ENCODE data around the gene INO80B. TPM values are rescaled to one million over a fixed set of nuclear protein-coding genes. Genes with fewer than 3 reads are reported as not detected.
"Not testable (repeated sequence)": the region's sequence is repeated elsewhere in the genome, so short reads cannot be mapped to it uniquely, and the experiment has no call there.

The INO80B gene
- total and polyA plus RNA-seq, 9 of the 15 experiments (the other 6 are each of a cell fraction or from before 2014, with no cell fraction given): 0.41 to 22.6 (median 9.0) TPM

- DNase-seq (ENCODE audit: extremely low read depth in 1 of 4, low spot score in 3 of 4); H4K20me1 ChIP-seq (replicated peaks; ENCODE audit: control insufficient read depth, insufficient read depth, low read length); BruUV-seq (replicated peaks); H3K4me3 ChIP-seq; H3K9me3 ChIP-seq (replicated peaks; ENCODE audit: control insufficient read depth, insufficient read depth, low read depth, low read length); H3K9ac ChIP-seq (ENCODE audit: insufficient read depth in 1 of 2, low read depth in 2 of 2, low read length in 2 of 2); H3K9me1 ChIP-seq (ENCODE audit: control insufficient read depth, insufficient read depth, low read length); FAIRE-seq; CTCF ChIA-PET (ENCODE audit: low intra/inter-chr PET ratio); H3K27me3 ChIP-seq (ENCODE audit: control insufficient read depth in 2 of 2, insufficient read depth in 2 of 2, low read length in 2 of 2); H2AFZ ChIP-seq (ENCODE audit: low read depth, low read length); in situ Hi-C loops (cut with MboI); ATAC-seq; H3K27ac ChIP-seq (ENCODE audit: extremely low read depth, low read depth, low read length); H3K4me2 ChIP-seq (ENCODE audit: insufficient read depth, low read length): not testable (repeated sequence)
- POLR2A ChIA-PET: interaction anchor here (0.6 to 4.0 kb wide), 5 partner anchors 9 to 46 kb away, joined by 3 to 28 read pairs (median 3); partner anchors contain the start of genes CCDC142 and TTC31
- 94% methylated on average over 9 of the region's 12 CpGs for WGBS (ENCODE audit: insufficient coverage, low coverage, missing lambda C conversion rate)
- Histone ChIP-seq H3K79me2 (ENCODE audit: control insufficient read depth, insufficient read depth, low read length) (peaks cover 13% of the 10 kb centered on the region; the same call in 2 of the 3 replicates), H3K36me3 (ENCODE audit: control insufficient read depth, insufficient read depth, low read length) (peaks cover 16% of the 10 kb centered on the region; the same call in 2 of the 3 replicates), H3K4me1 (replicated peaks in 1 of 2; ENCODE audit: control insufficient read depth in 2 of 2, insufficient read depth in 2 of 2, low read length in 2 of 2) (peaks cover 14 to 20% of the 10 kb centered on the region in 2 experiments; a peak in 3 of 5 replicates)
- TF ChIP-seq POLR2G (IDR thresholded peaks at IDR 0.05; ENCODE audit: low read depth, low read length) (0 out of 2 replicates have a peak, but pooled peaks have one; percentile 27), POLR2A (conservative IDR thresholded peaks at IDR 0.05) (0 out of 2 replicates have a peak, but pooled peaks have one; percentile 27)
- intact Hi-C loops (cut with micrococcal nuclease): loop anchor here (5.0 kb wide), 1 partner anchor 73 kb away; no protein-coding TSS in a partner anchor
Observed at GRCh38 chr2:74470742-74471141, 15.9 kb downstream of the INO80B start.

GRCh38 chr2:74471332-74472065 is 16.6 kb downstream of the INO80B start:
- Histone ChIP-seq H3K9me1 (ENCODE audit: control insufficient read depth, insufficient read depth, low read length) (peaks cover 4% of the 10 kb centered on the region), H3K36me3 (ENCODE audit: control insufficient read depth, insufficient read depth, low read length) (peaks cover 18% of the 10 kb centered on the region; the same call in 2 of the 3 replicates), H3K79me2 (ENCODE audit: control insufficient read depth, insufficient read depth, low read length) (peaks cover 13% of the 10 kb centered on the region; the same call in 2 of the 3 replicates), H3K9ac (ENCODE audit: insufficient read depth in 1 of 2, low read depth in 2 of 2, low read length in 2 of 2) (peak overlapping the region; percentile 88 to 95), H3K27ac (ENCODE audit: extremely low read depth, low read depth, low read length) (peak overlapping the region; percentile 95), H3K27me3 (ENCODE audit: control insufficient read depth in 2 of 2, insufficient read depth in 2 of 2, low read length in 2 of 2) (no peaks in the 10 kb centered on the region), H3K4me1 (replicated peaks in 1 of 2; ENCODE audit: control insufficient read depth in 2 of 2, insufficient read depth in 2 of 2, low read length in 2 of 2) (peaks cover 14 to 20% of the 10 kb centered on the region in 2 experiments; a peak in 3 of 5 replicates), H3K4me3 (peak overlapping the region; percentile 83), H3K4me2 (ENCODE audit: insufficient read depth, low read length) (peak overlapping the region; percentile 99), H4K20me1 (replicated peaks; ENCODE audit: control insufficient read depth, insufficient read depth, low read length) (no peaks in the 10 kb centered on the region), H3K9me3 (replicated peaks; ENCODE audit: control insufficient read depth, insufficient read depth, low read depth, low read length) (no peaks in the 10 kb centered on the region), H2AFZ (ENCODE audit: low read depth, low read length) (peak overlapping the region; percentile 97)
- no TSS peak for BruUV-seq (replicated peaks)
- CTCF ChIA-PET (ENCODE audit: low intra/inter-chr PET ratio): no interaction called here
- TF ChIP-seq ZNF140 (CRISPR knock-in tag; IDR thresholded peaks at IDR 0.05): no peak
- no peak for TF ChIP-seq BMI1 (IDR thresholded peaks at IDR 0.05; ENCODE audit: low read length)
- no peak for TF ChIP-seq ARID3A (IDR thresholded peaks at IDR 0.05; ENCODE audit: borderline replicate concordance, low read depth, low read length)
- TF ChIP-seq ZNF384 (IDR thresholded peaks at IDR 0.05; ENCODE audit: low read depth, low read length): peak; percentile 49; the same call in 1 of the 2 replicates
- no peak for TF ChIP-seq DNMT1 (IDR thresholded peaks at IDR 0.05)
- in situ Hi-C loops (cut with MboI): no loop called here
- WGBS (ENCODE audit: insufficient coverage, low coverage, missing lambda C conversion rate): 46% methylated on average over 16 of the region's 16 CpGs
- FAIRE-seq (no peak), DNase-seq (ENCODE audit: extremely low read depth in 1 of 4, low spot score in 3 of 4) (no peak), ATAC-seq (no peak)
- intact Hi-C loops (cut with micrococcal nuclease): loop anchor here (5.0 kb wide), 1 partner anchor 74 kb away; no protein-coding TSS in a partner anchor
- POLR2A ChIA-PET: interaction anchor here (0.6 to 4.0 kb wide), 8 partner anchors 10 to 124 kb away, joined by 3 to 28 read pairs (median 4); partner anchors contain the start of genes CCDC142 and TTC31

All from K562 (cell line).